Measurements from ENCODE around the gene HSF2BP.
"Not testable (repeated sequence)": the region's sequence is repeated elsewhere in the genome, so short reads cannot be mapped to it uniquely, and the experiment has no call there.

HSF2BP gene

GRCh38 chr21:43513023-43513422 lies 146.3 kb downstream of the HSF2BP start:
- DNase-seq = not testable (repeated sequence)

- not testable (repeated sequence) for DNase-seq
Measured at GRCh38 chr21:43511209-43511608, 148.1 kb downstream of the HSF2BP start.

GRCh38 chr21:43510669-43511068 lies 148.6 kb downstream of the HSF2BP start:
- not testable (repeated sequence) for DNase-seq

GRCh38 chr21:43503892-43504291 lies 155.4 kb downstream of the HSF2BP start:
- DNase-seq = not testable (repeated sequence)

DNA sequence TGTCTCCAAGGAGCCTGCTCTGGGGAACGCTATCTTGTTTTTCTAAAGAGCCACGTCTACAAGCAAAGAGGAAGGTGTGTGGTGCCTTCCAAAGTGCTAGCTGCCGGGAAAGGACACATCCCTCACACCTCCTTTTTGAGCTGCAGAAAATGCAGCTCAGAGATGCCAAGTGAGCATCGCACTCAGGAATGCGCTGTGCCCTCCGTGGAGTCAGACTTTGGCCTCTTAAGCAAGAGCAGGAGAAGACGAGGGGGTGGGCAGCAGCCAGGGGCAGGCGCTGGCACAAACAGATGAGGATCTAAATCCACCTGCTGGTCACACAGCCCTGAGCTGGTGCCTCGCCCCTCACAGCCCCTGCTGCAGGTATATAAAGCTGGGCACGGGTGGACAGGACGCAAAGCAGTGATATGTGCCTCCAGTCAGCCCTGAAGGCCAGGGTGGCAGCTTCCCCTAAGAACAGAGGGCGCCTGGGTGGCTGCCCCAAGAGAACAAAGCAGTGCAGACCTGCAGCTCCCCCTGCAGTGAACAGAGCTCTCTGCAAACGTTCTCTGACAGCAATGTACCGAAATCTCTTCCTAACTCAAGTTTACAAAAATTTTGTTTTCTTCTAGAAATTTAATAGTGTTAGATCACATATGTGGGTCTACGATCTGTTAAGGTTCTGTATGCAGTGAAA lies 156.1 kb downstream of the HSF2BP start:
- not testable (repeated sequence) for DNase-seq

DNA sequence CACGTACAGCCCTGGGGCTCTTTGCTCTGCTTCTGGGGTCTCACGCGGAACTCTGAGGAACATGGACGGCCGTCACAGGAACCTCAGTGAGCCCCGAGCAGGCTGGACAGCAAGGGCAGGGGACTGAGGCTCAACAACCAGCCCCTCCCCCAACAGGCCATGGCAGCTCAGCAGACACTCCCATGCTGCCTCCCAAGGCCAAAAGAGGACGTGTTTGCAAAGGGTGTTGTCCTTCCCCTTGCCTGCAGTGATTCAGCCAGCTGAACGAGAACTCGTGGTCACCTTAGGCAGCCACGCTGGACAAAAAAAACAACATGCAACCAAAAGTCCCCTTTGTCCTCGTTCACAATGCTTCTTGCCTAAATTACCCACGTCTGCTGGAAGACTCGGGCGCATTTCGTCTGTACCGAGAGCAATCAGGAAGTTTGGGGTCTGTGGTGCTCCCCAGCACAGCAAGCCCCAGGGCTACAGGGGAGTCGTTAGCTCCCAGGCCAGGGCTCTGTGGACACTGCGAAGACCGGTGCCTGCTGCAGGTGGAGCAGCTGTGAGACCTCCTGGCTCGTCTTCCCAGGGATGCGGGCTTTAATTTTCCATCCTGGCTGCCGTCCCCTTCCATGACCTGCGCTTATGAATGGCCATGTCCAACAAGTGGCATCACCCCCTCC lies 156.7 kb downstream of the HSF2BP start:
- DNase-seq = not testable (repeated sequence)

- DNase-seq = not testable (repeated sequence)
Measured at GRCh38 chr21:43498924-43499323, 160.4 kb downstream of the HSF2BP start.

GRCh38 chr21:43498065-43498464 lies 161.2 kb downstream of the HSF2BP start:
- not testable (repeated sequence) for DNase-seq

DNA sequence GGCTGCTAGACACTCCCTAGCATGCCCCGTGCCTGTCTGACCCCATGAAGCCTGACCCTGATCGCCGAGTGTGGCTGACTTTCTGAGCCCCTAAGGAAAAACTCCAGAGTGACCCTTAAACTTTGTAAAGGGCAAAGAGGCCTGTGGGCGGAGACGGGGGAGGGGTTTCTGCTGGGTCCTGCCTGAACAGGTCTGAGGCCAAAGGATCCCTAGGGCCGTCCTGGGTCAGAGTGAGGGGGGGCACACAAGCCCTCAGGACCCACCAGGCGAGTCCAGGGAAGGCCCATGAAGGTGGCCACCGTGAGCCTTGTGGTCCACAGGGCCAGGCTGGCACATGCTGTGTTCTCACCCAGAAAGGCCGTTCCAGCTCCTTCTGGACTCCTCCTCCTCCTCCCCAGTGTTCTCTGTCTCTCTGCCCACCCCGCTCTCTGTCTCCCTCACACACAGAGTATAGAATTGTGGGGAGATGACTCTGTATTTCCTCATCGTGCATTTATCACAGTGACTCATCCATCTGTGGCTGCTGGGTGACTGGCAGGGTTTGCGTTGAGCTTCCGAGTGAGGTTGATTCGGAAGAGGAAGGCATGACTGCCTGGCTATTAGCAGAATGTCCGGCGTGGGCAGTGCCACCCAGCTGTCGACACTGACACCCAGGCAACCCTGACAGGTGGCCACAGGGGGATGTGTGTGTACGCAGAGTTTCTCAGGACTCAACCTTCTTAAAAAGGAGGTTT lies 164.8 kb downstream of the HSF2BP start:
- DNase-seq = not testable (repeated sequence)

GRCh38 chr21:43493471-43493870 lies 165.8 kb downstream of the HSF2BP start:
- DNase-seq = not testable (repeated sequence)

DNA sequence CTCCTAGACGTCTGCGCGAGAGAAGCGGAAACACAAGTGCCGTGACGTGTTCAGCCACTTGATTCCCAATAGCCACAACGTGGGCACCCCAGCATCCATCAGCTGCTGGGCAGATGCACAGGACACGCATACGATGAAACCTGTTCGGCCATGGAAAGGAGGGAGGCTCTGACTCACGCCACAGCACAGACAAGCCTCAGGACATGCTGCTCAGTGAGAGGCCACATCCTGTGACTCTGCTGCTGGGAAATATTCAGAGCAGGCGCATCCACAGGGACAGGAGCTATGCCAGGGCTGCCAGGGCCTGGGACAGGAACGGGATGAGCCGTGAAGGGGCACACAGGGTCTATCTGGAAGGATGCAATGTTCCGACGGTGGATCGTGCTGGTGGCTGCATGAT lies 171.1 kb downstream of the HSF2BP start:
- DNase-seq = not testable (repeated sequence)

GRCh38 chr21:43486051-43486450 lies 173.2 kb downstream of the HSF2BP start:
- DNase-seq = not testable (repeated sequence)

GRCh38 chr21:43485016-43485415 lies 174.3 kb downstream of the HSF2BP start:
- DNase-seq = not testable (repeated sequence)

DNA sequence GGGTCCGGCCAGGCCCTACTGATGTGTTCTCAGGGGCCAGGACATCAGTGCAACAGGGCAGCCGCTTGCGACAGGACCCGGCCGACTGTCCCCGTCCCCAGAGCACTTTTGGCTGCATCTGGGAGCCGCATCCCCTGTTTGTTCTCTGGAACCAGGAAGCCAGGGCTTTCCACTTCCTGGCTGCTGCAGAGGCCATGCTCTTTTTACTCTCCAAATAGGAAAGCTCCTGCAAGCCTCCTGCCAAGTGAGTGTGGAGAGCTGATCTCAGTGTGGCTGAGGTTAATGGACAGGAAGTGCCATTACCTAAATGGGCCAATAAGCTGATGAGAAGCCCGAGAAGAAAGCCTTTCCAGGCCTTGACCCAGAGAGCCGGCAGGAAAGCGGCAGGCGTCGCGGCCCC lies 180.1 kb downstream of the HSF2BP start:
- DNase-seq = not testable (repeated sequence)
